ENCODE measurements around the gene MARCKSL1.
"Not testable (repeated sequence)": the region's sequence is repeated elsewhere in the genome, so short reads cannot be mapped to it uniquely, and the experiment has no call there.

Gene MARCKSL1

DNA sequence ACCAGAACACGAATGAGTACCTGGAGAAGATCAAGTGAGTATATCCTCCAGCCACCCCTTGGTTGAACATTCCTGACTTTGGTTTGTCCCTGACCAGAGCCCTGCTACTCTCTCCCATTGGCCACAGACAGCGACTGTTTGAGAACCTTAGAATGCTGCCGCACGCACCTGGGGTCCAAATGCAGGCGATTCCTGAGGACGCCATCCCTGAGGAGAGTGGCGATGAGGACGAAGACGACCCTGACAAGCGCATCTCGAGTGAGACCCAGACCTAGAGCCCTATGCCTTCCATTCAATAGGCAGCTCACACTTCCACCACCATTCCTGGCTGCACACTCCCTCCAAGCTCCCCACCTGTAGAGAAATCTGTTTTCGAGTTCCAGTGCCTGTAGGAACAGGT is 4.5 kb downstream of the MARCKSL1 start:
- no peak for DNase-seq

DNA sequence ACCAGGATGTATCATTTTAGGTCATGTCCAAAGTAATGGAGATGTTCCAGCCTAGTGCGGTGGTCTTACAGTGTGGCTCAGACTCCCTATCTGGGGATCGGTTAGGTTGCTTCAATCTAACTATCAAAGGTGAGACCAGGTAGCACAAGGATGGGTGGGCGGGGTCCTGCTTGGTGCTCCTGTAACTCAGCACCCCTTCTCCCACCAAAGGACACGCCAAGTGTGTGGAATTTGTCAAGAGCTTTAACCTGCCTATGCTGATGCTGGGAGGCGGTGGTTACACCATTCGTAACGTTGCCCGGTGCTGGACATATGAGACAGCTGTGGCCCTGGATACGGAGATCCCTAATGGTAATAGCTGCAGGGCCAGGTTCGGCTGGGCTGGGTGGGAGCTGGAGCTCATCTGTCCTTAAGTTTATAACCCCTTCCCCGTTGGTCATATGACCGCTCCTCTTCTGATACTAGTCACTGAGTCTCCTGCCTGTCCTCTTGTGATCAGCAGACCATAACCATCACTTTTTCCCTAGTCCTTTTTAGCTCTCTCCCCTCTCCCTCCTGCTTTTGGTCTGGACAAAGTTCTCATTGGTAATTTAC is 5.4 kb downstream of the MARCKSL1 start:
- no peak for DNase-seq

DNA sequence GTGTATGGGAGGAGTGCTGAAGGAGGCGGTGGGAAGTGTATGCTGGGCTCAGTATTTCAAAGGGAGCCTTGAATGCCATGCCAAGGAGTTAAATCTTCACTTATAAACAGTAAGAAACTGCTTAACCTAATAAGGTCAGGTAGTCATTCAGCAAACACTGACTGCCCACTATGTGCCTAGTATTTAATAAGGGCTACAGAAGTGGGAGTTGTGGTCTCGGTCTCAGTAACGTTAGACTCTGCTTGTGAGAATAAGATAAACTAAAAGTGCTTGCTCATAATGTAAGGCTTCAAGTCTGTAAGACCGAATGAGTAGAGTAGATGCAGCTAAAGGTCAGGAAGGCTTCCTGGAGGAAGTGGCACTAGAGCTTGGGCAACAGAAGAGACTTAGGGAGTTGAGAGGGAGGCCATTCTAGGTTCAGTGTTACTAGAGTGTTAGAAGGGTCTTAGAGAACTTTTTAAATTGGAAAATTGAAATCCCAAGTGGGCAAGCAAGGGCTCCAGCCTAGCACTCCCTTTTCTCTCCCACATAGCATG is 6.0 kb downstream of the MARCKSL1 start:
- DNase-seq, result no peak

DNA sequence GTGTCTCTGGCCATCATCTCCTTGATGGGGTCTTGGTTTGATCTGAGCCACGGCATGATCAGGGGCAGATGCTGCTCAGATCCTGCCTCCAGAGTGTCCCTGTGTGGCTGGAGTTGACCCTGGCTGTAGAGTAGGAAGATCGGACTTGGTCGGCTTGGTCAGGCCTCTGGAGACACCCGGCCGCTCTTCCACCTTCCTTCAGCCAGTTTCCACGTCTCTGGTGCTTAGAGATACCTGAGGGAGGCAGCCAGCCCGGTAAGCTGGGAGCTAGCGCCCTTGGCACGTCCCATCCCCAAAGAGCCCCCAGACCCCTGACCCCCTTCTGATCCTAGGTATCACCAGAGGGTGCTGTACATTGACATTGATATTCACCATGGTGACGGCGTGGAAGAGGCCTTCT is 8.8 kb downstream of the MARCKSL1 start:
- DNase-seq, result no peak

DNA sequence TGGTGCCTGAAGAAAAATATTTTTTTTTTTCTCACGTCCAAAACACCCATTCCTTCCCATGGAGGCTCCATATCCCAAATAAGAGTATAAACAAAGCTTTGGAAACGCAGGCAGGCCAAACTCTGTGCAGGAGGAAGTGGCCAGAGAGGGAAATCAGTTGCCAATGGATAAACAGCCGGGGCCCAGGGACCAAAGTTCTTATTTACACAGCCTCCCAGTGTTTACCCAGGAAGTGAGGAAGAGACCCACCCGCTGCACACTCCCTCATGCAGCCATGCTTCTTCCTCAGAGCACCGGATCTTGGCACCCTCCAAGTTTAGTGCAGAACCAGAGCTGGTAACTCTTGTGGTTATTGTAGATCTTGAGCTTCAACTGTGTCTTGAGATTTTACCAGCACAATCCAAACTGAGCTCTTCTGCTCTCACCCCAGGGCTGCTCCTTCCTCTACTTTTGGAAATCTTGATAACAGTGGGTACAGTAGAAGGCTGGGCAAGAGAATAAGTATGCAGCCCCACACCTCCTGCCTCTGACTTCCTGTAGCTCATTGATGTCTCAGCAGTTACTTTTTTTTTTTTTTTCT is 14.2 kb downstream of the MARCKSL1 start:
- no peak for DNase-seq

DNA sequence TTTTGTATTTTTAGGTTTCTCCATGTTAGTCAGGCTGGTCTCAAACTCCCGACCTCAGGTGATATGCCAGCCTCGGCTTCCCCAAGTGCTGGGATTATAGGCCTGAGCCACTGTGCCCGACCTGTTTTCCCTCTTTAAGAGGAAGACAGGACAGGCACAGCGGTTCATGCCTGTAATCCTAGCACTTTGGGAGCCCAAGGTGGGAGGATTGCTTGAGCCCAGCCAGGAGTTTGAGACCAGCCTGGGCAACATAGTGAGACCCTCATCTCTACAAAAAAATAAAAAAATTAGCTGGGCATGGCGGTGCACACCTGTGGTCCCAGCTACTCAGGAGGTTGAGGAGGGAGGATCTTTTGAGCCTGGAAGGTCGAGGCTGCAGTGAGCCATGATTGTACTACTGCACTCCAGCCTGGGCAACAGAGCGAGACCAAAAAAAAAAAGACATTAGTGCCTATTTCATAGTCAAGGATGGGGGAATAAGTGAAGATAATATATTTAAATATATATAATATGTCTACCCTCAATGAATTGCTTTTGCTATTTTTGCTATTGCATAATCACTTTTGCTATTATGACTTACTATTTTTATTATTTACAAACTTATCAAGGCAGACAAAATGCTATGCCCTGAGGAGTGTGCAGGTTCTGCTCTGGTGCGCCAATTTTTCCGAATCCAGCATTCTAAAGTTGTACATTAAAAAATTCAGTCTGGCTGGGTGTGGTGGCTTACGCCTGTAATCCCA is 17.7 kb downstream of the MARCKSL1 start:
- no peak for DNase-seq

DNA sequence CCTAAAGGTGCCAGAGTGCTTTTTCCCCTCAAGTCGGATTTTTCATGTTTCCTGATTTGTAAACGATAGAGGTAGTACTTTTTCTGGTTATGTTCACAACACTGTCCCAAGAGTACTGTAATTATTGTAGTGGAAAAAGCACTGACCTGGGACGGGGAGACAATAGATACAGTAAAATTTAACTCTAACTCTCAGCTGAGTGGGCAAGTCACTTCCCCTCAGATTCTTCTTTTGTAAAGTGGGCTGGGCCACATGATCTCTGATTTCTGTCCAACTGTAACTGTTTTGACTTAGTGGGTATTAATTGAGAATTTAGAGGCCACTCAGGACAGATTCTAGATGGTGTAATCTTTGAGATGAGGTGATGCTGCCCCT is 19.1 kb downstream of the MARCKSL1 start:
- DNase-seq, result no peak

DNA sequence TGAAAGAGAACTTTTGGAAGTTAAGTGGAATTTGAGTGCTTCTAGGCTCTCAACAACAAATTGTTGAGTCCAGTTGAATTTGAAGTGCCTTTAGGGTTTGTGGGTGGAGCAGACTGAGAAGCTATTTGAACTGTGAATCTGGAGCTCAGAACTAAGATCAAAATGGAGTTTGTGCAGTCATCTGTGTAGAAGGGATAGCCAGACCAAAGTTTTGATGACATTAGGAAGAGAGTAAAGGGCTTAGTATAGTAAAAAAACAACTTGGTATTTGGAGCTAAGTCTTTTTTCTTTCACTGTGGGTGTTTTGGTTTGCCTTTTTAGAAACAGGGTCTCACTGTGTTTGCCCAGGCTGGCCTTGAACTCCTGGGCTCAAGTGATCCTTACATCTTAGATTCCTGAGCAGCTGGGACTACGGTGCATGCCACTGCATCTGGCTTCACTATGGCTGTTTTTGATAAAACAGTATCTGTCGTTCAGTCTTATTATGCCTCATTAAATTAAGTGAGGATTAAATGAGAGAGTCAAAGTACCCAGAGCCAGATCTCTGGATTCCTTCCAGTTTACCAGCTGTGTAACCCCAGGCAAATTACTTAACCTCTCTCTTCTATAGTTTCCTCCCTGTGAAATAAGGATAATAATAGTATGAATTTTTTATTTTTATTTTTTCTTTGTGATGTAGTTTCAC is 24.2 kb downstream of the MARCKSL1 start:
- DNase-seq, result no peak

DNA sequence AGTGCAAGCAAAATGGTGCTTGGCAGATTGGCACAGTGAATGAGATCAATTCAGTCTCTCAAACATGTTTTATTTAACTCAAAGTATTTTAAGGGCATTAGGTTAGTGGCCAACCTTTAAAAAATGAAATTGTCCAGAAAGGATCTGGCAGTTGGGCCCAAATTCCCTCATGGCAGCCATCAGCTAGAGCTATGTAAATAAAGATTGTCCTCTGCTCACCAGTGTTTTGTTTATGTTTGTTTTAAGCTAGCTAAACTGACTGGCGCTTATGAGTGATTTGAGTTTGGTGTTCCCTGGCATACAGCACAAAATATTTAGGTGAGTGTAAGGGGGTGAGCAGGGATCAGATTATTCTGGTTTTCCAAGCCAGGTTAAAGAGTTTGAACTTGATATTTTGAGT is 26.1 kb downstream of the MARCKSL1 start:
- DNase-seq, result no peak

DNA sequence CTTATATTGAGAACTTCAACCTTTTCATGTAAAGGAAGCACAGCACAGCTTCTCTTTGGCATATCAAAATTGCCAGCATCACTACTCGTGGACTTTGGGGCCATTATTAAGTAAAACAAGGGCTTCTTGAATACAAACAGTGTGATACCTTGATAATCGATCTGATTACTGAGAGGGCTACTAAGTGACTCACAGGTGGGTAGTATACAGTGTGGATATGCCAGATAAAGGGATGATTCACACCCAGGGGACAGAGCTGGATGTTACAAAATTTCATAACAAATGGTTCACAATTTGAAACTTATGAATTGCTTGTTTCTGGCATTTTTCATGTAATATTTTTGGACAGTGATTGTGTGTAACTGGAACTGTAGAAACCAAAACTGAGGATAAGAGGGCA is 28.7 kb downstream of the MARCKSL1 start:
- DNase-seq, result peak; percentile 43

DNA sequence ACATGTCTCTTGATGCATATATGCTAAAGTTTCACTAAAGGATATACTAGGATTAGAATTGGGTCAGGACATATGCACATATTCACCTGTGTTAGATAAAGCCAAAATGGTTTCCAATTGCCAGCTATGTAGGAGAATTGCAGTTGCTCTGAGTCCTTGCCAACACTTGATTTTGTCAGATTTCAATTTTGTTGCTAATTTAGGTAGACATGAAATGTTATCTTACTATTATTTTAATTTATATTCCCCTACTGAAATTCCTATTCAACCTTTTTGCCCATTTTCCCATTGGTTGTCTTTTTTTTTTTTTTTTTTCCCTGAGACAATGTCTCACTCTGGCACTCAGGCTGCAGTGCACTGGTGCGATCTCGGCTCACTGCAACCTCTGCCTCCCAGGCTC is 30.7 kb downstream of the MARCKSL1 start:
- no peak for DNase-seq

DNA sequence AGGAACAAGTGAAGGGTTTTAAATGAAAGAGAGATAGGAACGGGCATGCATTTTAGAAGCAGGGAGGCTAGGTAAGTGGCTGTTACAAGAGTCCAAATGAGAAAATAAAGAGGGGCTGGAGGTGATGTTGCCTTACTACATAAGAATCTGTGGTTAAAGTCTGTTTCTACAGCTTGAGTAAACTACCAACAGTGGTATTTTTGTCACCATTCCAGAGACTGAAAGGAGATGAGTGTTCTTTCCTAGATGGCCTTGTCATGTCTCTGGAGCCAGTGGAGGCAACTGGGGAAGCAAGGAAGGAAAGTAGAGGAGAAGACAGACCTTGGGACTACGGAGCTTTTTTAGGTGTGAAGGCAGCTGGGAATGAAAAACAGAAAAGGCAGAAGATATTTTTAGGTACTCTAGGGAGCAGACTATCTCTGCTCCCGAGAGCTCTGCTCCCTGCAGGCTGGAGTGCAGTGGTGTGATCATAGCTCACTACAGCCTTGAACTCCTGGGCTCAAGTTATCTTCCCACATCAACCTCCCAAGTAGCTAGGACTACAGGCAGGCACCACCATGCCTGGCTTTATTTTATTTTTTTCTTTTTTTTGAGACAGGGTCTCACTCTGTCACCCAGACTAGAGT is 31.9 kb downstream of the MARCKSL1 start:
- DNase-seq, result no peak

DNA sequence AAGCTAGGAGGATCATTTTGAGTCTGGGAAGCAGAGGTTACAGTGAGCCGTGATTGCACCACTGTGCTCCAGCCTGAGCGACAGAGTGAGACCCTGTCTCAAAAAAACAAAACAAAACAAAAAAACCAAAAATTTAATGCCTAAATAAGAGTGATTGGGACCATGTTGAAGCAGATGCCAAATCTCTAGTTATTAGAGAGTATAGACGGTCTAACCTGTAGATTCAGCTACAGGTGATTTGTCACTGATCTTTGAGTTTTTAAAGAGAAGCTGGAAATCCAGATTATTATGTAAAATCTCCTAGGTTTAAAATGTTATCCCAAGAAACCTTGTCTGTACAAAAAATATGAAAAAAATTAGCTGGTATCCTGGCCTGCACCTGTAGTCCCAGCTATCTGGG is 32.7 kb downstream of the MARCKSL1 start:
- DNase-seq, result no peak

DNA sequence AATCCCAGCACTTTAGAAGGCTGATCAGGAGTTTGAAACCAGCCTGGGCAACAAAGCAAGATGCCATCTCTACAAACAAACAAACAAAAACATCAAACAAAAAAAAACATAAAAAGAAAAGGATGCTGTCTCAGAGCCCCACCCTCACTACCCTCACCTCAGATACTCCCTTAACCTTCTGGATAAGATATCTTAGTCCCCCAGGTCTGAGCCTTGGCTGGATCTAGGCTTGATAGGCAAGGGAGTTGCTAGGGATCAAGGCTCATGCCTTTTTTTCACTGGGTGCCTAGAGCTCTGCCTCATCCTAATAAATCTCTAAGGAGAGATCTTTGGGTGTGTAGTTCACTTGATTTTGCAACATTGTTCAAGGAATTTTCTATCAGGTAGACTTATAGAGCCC is 36.7 kb downstream of the MARCKSL1 start:
- peak; percentile 64 for DNase-seq

DNA sequence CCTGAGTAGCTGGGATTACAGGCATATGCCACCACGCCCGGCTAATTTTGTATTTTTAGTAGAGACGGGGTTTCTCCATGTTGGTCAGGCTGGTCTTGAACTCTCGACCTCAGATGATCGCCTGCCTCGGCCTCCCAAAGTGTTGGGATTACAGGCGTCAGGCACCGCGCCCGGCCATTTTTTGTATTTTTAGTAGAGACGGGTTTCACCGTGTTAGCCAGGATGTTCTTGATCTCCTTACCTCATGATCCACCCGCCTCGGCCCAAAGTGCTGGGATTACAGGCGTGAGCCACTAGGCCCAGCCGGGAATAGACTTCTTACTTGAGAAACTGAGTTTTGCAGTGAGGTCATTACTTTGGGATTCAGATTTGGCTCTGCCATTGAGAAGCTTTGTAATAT is 37.8 kb downstream of the MARCKSL1 start:
- DNase-seq, result not testable (repeated sequence)

DNA sequence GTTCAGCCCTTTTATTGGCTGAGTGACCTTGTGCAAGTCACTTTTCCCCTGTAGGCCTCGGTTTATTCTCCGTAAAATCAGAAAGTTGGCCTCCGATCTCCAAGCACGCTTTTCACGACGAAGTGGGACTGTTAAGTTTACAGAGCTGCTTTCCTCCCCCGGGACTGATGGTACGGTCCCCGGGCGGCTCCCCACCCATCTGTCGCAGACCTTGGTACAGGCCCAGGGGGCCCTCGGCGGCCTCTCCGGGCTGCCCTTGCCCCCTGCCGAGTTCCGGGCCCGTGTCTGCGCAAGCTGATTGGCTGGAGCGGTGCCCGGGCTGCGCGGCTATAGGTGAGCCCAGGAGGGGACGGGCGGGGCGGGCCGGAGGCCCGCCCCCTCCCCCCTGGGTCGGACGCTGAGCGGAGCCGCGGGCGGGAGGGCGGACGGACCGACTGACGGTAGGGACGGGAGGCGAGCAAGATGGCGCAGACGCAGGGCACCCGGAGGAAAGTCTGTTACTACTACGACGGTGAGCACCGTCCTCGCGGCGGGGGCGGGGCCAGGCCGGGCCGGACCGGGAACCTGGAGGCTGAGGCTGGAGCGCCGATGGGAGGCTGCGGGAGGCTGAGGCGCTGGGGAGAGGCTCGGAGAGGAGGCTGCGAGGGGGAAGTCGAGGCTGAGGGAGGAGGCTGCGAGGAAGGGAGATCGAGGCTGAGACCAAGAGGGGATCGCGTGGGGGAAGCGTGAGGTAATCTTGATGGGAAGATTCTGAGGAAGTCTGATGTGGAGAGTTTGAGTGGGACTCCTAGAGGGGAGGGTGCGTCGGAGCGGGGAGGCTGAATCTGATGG is 44.1 kb downstream of the MARCKSL1 start, which contains the start of gene HDAC1:
TSS of gene HDAC1 (plus strand) at position 376 of the 831 bp plus-strand sequence. CDS start at position 463, 87 bp downstream.
- peak; percentile 98 for DNase-seq

DNA sequence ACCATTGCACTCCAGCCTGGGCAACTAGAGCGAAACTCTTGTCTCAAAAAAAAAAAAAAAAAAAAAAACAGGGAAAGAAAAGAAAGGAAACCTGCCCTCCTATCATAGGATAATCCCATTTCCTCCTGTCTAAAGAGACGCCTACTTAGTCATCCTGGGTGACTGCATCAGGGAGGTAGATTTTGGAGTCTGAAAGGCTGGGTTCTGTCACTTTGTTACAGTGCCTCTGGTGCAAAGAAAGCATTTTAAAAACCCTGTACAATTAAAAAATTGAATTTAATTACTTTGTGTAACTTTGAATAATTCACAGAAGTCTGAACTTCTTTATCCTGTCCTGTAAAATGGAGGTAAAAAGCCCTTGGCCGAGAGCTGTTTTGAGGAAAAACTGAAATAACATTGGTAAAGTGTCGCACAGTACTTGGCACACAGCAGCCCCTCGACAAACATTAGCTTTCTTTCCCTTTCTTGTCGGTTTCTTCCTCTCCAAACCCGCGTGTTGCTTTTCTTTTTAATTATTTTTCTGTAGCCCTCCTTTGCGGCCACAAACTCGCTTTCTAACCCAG is 44.8 kb downstream of the MARCKSL1 start:
- DNase-seq, result peak; percentile 40

DNA sequence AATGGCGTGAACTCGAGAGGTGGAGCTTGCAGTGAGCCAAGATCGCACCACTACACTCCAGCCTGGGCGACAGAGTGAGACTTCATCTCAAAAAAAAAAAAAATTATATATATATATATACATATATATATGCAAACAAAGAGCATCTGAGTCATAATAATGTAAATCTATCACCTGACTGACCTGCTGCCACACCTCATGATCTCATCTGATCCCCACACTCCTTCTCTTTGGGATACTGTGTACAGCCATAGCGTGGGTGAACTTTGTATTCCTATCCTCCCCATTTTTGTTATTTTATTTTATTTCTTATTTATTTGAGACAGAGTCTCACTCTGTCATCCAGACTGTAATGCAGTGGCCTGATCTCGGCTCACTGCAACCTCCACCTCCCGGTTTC is 46.8 kb downstream of the MARCKSL1 start:
- no peak for DNase-seq

DNA sequence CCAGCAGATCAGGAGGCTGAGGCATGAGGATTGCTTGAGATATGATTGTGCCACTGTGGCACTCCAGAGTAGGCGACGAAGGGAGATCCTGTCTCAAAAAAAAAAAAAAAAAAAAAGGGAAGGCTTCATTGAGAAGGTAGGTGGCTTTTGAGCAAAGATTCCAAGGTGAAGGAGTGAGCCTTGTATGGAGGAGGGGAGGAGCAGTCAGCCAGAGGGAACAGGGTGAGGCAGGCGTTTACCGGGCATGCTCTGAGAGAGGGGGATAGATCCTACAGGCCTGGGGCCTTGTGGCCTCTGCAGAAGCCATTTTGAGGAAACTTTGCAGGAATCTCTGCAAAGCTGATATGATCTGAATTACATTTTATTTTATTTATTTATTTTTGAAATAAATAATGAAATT is 49.3 kb downstream of the MARCKSL1 start:
- DNase-seq, result no peak

DNA sequence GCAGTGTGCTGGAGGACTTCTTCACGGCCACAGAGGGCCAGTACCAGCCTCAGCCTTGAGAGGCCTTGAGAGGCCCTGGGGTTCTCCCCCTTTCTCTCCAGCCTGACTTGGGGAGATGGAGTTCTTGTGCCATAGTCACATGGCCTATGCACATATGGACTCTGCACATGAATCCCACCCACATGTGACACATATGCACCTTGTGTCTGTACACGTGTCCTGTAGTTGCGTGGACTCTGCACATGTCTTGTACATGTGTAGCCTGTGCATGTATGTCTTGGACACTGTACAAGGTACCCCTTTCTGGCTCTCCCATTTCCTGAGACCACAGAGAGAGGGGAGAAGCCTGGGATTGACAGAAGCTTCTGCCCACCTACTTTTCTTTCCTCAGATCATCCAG is 50.4 kb downstream of the MARCKSL1 start:
- DNase-seq, result no peak

DNA sequence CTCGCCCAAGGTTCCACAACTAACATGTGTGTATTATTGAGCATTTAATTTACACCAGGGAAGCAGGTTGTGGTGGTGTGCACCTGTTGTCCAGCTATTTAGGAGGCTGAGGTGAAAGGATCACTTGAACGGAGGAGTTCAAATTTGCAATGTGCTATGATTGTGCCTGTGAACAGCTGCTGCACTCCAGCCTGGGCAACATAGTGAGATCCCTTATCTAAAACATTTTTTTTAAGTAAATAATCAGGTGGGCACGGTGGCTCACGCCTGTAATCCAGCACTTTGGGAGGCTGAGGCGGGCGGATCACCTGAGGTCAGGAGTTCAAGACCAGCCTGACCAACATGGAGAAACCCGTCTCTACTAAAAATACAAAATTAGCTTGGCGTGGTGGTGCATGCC is 51.3 kb downstream of the MARCKSL1 start:
- not testable (repeated sequence) for DNase-seq
